Kidney epithelial cell (primary cell): ENCODE results near the gene BNC2. TPM values are rescaled to one million over a fixed set of nuclear protein-coding genes. Genes with fewer than 3 reads are reported as not detected.

Experiments
- DNase-seq: peaks from one replicate; pipeline ENCODE4 v3.0.0-alpha.2; 2010; ENCODE audit warnings: low read depth
- H3K27me3 ChIP-seq: 2 replicates; pipeline ENCODE4 v1.6.0; 2011; ENCODE audit warnings: low read length; ENCODE audit not compliant: control insufficient read depth, insufficient read depth
- H3K36me3 ChIP-seq: 2 replicates; pipeline ENCODE4 v1.5.1; 2011; ENCODE audit warnings: low read length; ENCODE audit not compliant: control insufficient read depth, insufficient read depth
- H3K4me3 ChIP-seq: 2 replicates; pipeline ENCODE4 v1.5.1; 2011; ENCODE audit warnings: low read depth, mild to moderate bottlenecking, control low read depth, low read length
- CTCF ChIP-seq: IDR thresholded peaks from 2 replicates; pipeline ENCODE4 v1.5.1; 2011; ENCODE audit warnings: mild to moderate bottlenecking, moderate library complexity, low read length, control low read depth, inconsistent platforms; ENCODE audit not compliant: insufficient read depth, poor library complexity, severe bottlenecking
- total RNA-seq: library from RNA; depleted of rRNA; stranded (reverse); fragments of >200 nt; gene quantifications from 2 replicates; pipeline ENCODE4 v1.2.3, GENCODE V29; 2015

Gene BNC2
- total RNA-seq, 1 donor from 2014 or later = 1.5 TPM

GRCh38 chr9:16705111-16705604, 165.3 kb downstream of the BNC2 start:
- DNase-seq = peak; percentile 98
- no peaks in the 10 kb centered on the region for H3K36me3 ChIP-seq
- H3K4me3 ChIP-seq = peak overlapping the region; percentile 25
- no peak for TF ChIP-seq CTCF
- no peaks in the 10 kb centered on the region for H3K27me3 ChIP-seq

GRCh38 chr9:16704116-16705110, 166.1 kb downstream of the BNC2 start:
- no peak for DNase-seq
- TF ChIP-seq CTCF = no peak
- Histone ChIP-seq H3K4me3 (peak overlapping the region; percentile 25), H3K27me3 (no peaks in the 10 kb centered on the region), H3K36me3 (no peaks in the 10 kb centered on the region)

- Histone ChIP-seq H3K36me3 (no peaks in the 10 kb centered on the region), H3K27me3 (no peaks in the 10 kb centered on the region), H3K4me3 (no peak overlapping the region)
- DNase-seq = no peak
- TF ChIP-seq CTCF = no peak
Measured at GRCh38 chr9:16701347-16701746, 169.1 kb downstream of the BNC2 start.

GRCh38 chr9:16693616-16694015, 176.9 kb downstream of the BNC2 start:
- no peak for TF ChIP-seq CTCF
- Histone ChIP-seq H3K36me3 (no peaks in the 10 kb centered on the region), H3K4me3 (no peak overlapping the region), H3K27me3 (no peaks in the 10 kb centered on the region)
- DNase-seq = no peak

- Histone ChIP-seq H3K4me3 (no peak overlapping the region), H3K27me3 (no peaks in the 10 kb centered on the region), H3K36me3 (no peaks in the 10 kb centered on the region)
- no peak for TF ChIP-seq CTCF
- no peak for DNase-seq
Measured at GRCh38 chr9:16690628-16691027, 179.8 kb downstream of the BNC2 start.
